Measurements from ENCODE around the gene TSC2. TPM values are rescaled to one million over a fixed set of nuclear protein-coding genes. Genes with fewer than 3 reads are reported as not detected.
A peak's percentile ranks its signal among the peaks of the same experiment; 100 is the strongest.

Gene TSC2
- total RNA-seq, 1 experiment from 2014 or later = 109 TPM

DNA sequence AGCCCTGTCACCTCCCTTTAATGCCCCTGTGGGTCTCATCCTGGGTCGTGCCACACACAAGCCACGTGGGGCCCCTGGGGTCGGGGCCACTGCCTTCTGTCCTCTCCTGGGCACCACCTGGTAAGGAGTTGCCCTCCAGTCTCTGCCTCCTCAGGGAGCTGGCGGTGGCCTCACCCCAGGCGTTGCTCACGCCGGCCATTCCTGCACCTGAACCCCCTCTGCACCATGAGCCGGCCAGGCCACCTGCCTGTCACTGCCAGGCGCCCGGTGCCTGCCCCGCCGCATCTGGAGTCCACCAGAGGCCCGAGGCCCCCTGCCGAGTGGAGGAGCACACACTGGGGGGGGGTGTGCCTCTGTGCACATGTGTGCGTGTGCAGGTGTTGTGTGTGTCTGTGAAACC lies 10.7 kb upstream of the TSC2 start:
- Histone ChIP-seq H3K36me3 (ENCODE audit: control insufficient read depth, insufficient read depth, low read length) (no peaks in the 10 kb centered on the region; the same call in 1 of the 2 replicates), H3K27me3 (replicated peaks; ENCODE audit: control insufficient read depth, insufficient read depth, low read length) (no peaks in the 10 kb centered on the region), H3K9me3 (no peaks in the 10 kb centered on the region), H3K4me1 (peaks cover 29% of the 10 kb centered on the region), H3K4me3 (ENCODE audit: low read depth, low read length) (no peak overlapping the region)
- H3K4me1 Mint-ChIP-seq (ENCODE audit: low read depth, unreplicated experiment) = peaks cover 7% of the 10 kb centered on the region
- BruUV-seq (replicated peaks) = no TSS peak
- no peak for DNase-seq
- no peak overlapping the region for H3K4me3 Mint-ChIP-seq (ENCODE audit: unreplicated experiment)
- TF ChIP-seq, protein P1, sequence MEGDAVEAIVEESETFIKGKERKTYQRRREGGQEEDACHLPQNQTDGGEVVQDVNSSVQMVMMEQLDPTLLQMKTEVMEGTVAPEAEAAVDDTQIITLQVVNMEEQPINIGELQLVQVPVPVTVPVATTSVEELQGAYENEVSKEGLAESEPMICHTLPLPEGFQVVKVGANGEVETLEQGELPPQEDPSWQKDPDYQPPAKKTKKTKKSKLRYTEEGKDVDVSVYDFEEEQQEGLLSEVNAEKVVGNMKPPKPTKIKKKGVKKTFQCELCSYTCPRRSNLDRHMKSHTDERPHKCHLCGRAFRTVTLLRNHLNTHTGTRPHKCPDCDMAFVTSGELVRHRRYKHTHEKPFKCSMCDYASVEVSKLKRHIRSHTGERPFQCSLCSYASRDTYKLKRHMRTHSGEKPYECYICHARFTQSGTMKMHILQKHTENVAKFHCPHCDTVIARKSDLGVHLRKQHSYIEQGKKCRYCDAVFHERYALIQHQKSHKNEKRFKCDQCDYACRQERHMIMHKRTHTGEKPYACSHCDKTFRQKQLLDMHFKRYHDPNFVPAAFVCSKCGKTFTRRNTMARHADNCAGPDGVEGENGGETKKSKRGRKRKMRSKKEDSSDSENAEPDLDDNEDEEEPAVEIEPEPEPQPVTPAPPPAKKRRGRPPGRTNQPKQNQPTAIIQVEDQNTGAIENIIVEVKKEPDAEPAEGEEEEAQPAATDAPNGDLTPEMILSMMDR (IDR thresholded peaks at IDR 0.05; ENCODE audit: insufficient read depth in 1 of 2, low read depth in 1 of 2, low read length in 1 of 2, severe bottlenecking in 1 of 2, unreplicated experiment in 1 of 2) = no peak
- intact Hi-C loops (cut with micrococcal nuclease; ENCODE audit: unreplicated experiment) = no loop called here
- no peaks in the 10 kb centered on the region for H3K9me3 Mint-ChIP-seq (ENCODE audit: unreplicated experiment)
- CTCF ChIA-PET = no interaction called here
- H3K27ac Mint-ChIP-seq (ENCODE audit: unreplicated experiment) = no peak overlapping the region
- POLR2A ChIA-PET = no interaction called here
- H3K36me3 Mint-ChIP-seq (ENCODE audit: insufficient read depth, unreplicated experiment) = peaks cover 16% of the 10 kb centered on the region
- H3K27me3 Mint-ChIP-seq (ENCODE audit: insufficient read depth, unreplicated experiment) = no peaks in the 10 kb centered on the region

DNA sequence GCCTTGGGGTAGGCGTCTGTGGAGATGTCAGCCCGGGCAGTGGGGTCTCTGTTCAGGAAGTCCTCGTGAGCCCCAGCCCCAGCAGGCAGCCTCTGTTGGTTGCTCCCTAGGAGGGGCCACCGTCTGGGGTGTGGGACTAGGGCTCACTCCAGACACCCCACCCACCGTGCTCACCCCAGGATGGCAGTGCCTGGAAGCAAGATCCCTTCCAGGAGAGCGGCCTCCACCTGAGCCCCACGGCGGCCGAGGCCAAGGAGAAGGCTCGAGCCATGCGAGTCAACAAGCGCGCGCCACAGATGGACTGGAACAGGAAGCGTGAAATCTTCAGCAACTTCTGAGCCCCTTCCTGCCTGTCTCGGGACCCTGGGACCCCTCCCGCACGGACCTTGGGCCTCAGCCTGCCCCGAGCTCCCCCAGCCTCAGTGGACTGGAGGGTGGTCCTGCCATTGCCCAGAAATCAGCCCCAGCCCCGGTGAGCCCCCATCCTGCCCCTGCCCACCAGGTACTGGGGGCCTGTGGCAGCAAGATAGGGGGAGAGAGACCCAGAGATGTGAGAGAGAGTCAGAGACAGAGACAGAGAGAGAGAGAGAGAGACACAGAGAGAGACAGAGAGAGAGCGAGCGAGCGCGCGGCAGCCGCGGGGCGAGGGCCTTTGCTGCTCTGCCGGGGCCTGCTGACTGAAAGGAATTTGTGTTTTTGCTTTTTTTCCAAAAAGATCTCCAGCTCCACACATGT lies 10.0 kb upstream of the TSC2 start:
- no peak overlapping the region for H3K4me3 ChIP-seq (ENCODE audit: low read depth, low read length)
- CTCF ChIA-PET = no interaction called here
- no peaks in the 10 kb centered on the region for H3K9me3 Mint-ChIP-seq (ENCODE audit: unreplicated experiment)
- POLR2A ChIA-PET = no interaction called here
- no peaks in the 10 kb centered on the region for H3K27me3 Mint-ChIP-seq (ENCODE audit: insufficient read depth, unreplicated experiment)
- no peak overlapping the region for H3K4me3 Mint-ChIP-seq (ENCODE audit: unreplicated experiment)
- TF ChIP-seq, protein P1 (IDR thresholded peaks at IDR 0.05; ENCODE audit: insufficient read depth in 1 of 2, low read depth in 1 of 2, low read length in 1 of 2, severe bottlenecking in 1 of 2, unreplicated experiment in 1 of 2) = no peak
- no peaks in the 10 kb centered on the region; the same call in 1 of the 2 replicates for H3K36me3 ChIP-seq (ENCODE audit: control insufficient read depth, insufficient read depth, low read length)
- H3K27me3 ChIP-seq (replicated peaks; ENCODE audit: control insufficient read depth, insufficient read depth, low read length) = no peaks in the 10 kb centered on the region
- peak overlapping the region; percentile 27 for H3K27ac Mint-ChIP-seq (ENCODE audit: unreplicated experiment)
- no peak for DNase-seq
- H3K4me1 ChIP-seq = peaks cover 29% of the 10 kb centered on the region
- H3K4me1 Mint-ChIP-seq (ENCODE audit: low read depth, unreplicated experiment) = peaks cover 7% of the 10 kb centered on the region
- H3K36me3 Mint-ChIP-seq (ENCODE audit: insufficient read depth, unreplicated experiment) = peaks cover 16% of the 10 kb centered on the region
- BruUV-seq (replicated peaks) = no TSS peak
- H3K9me3 ChIP-seq = no peaks in the 10 kb centered on the region
- intact Hi-C loops (cut with micrococcal nuclease; ENCODE audit: unreplicated experiment) = no loop called here

DNA sequence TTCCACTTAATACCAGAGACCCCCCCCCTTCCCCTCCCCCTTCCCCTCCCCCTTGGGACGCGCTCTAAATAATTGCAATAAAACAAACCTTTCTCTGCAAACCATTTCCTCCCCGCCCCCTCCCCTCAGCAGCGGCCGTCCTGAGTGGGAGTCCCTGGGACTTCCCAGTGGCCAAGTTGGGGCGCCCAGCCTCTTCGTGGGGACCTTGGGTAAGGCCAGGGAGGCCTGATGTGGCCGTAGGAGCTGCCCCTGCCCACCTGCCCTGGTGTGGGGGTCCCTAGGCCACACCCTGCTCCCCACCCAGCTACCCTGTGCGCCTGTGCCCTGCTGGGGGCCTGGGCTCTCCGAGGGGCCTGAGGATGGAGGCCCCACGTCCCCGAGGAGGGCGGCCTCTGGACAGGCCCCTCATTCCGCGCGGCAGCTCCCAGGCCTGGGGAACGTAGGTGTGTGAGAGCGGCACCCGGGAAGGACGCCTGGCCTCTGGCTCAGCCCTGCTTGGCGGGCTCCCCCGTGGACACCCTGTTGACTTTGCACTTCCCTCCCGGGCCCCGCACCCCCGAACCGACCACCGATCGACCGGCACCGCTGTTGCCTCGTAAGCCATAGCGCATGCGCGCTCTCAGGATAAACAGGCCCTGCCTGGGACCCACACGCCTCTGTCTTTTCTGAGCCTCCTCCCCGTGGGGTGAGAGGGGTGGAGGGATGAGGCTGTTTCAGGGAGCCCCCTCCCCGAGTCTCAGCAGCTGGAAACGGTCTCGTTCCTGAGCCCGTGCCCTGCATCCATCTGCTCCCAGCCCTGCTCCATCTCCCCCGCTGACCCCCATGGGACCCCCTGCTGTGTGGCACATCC lies 9.2 kb upstream of the TSC2 start:
- Mint-ChIP-seq H3K27me3 (ENCODE audit: insufficient read depth, unreplicated experiment) (no peaks in the 10 kb centered on the region), H3K4me1 (ENCODE audit: low read depth, unreplicated experiment) (peaks cover 7% of the 10 kb centered on the region), H3K27ac (ENCODE audit: unreplicated experiment) (peak overlapping the region; percentile 27), H3K4me3 (ENCODE audit: unreplicated experiment) (no peak overlapping the region), H3K36me3 (ENCODE audit: insufficient read depth, unreplicated experiment) (peaks cover 16% of the 10 kb centered on the region), H3K9me3 (ENCODE audit: unreplicated experiment) (no peaks in the 10 kb centered on the region)
- Histone ChIP-seq H3K4me3 (ENCODE audit: low read depth, low read length) (no peak overlapping the region), H3K9me3 (no peaks in the 10 kb centered on the region), H3K27me3 (replicated peaks; ENCODE audit: control insufficient read depth, insufficient read depth, low read length) (no peaks in the 10 kb centered on the region), H3K4me1 (peaks cover 26% of the 10 kb centered on the region), H3K36me3 (ENCODE audit: control insufficient read depth, insufficient read depth, low read length) (no peaks in the 10 kb centered on the region; the same call in 1 of the 2 replicates)
- ChIA-PET CTCF (no interaction called here), POLR2A (no interaction called here)
- DNase-seq = no peak
- BruUV-seq (replicated peaks) = no TSS peak
- intact Hi-C loops (cut with micrococcal nuclease; ENCODE audit: unreplicated experiment) = no loop called here
- TF ChIP-seq, protein P1 (IDR thresholded peaks at IDR 0.05; ENCODE audit: insufficient read depth in 1 of 2, low read depth in 1 of 2, low read length in 1 of 2, severe bottlenecking in 1 of 2, unreplicated experiment in 1 of 2) = no peak
